PFSK-1 (cell line): ENCODE measurements around the gene MCRIP1.

Experiments
- POLR2AphosphoS5 ChIP-seq: IDR thresholded peaks from 2 replicates; pipeline ENCODE4 v1.6.1; 2012; ENCODE audit warnings: low read depth, mild to moderate bottlenecking, control low read depth, low read length, moderate library complexity
- REST ChIP-seq, 2 experiments: IDR thresholded peaks; 2 replicates each; pipeline versions ENCODE4 v1.6.1 to v1.8.0; 2011 to 2012; ENCODE audit warnings: low read depth in 2 of 2, low read length in 2 of 2, control low read depth in 1 of 2, inconsistent platforms in 1 of 2, mild to moderate bottlenecking in 1 of 2, moderate library complexity in 1 of 2; ENCODE audit not compliant: insufficient read depth in 1 of 2
- SIN3A ChIP-seq: IDR thresholded peaks from 2 replicates; pipeline ENCODE4 v1.6.1; 2012; ENCODE audit warnings: mild to moderate bottlenecking, low read length, moderate library complexity, borderline replicate concordance; ENCODE audit not compliant: insufficient read depth
- TAF1 ChIP-seq: IDR thresholded peaks from 2 replicates; pipeline ENCODE4 v1.6.1; 2012; ENCODE audit warnings: low read length, control low read depth, borderline replicate concordance; ENCODE audit not compliant: insufficient read depth

- TF ChIP-seq TAF1 (no peak), POLR2AphosphoS5 (no peak), REST (IDR thresholded peaks at IDR 0.05; ENCODE audit: insufficient read depth in 1 of 2, low read depth in 2 of 2, low read length in 2 of 2) (no peak), SIN3A (no peak)
These were observed 19.1 kb upstream of the MCRIP1 start for GRCh38 chr17:81852237-81852636.
